ENCODE results near the gene DNAAF3. TPM values are rescaled to one million over a fixed set of nuclear protein-coding genes. Genes with fewer than 3 reads are reported as not detected.
"Not testable (repeated sequence)": the region's sequence is repeated elsewhere in the genome, so short reads cannot be mapped to it uniquely, and the experiment has no call there.

DNAAF3 gene
- total and polyA plus RNA-seq, 2 donors from 2014 or later, result 5.1 to 11.4 TPM

- TF ChIP-seq CTCF (IDR thresholded peaks at IDR 0.05; ENCODE audit: borderline replicate concordance, extremely low read depth, insufficient read depth), result no peak
- Histone ChIP-seq H3K27me3 (ENCODE audit: control insufficient read depth, insufficient read depth, low read length) (peaks cover 2% of the 10 kb centered on the region), H3K9me3 (ENCODE audit: control insufficient read depth in 2 of 3, insufficient read depth in 1 of 3, low read length in 3 of 3) (peaks cover 0 to 5% (median 0%) of the 10 kb centered on the region in 3 donors), H3K27ac (ENCODE audit: low read depth in 2 of 2, low read length in 2 of 2) (no peak overlapping the region), H3K4me3 (ENCODE audit: low read length in 3 of 3) (no peak overlapping the region), H3K4me1 (ENCODE audit: control insufficient read depth in 2 of 3, insufficient read depth in 2 of 3, low read depth in 1 of 3, low read length in 3 of 3) (no peaks in the 10 kb centered on the region), H3K9ac (ENCODE audit: low read length in 3 of 3) (no peak overlapping the region), H3K36me3 (ENCODE audit: control insufficient read depth in 2 of 3, insufficient read depth in 3 of 3, low read length in 3 of 3) (no peaks in the 10 kb centered on the region)
- FAIRE-seq (no peak), DNase-seq (peak; percentile 77 to 91 (median 83))
- intact Hi-C loops (cut with DNase I), result loop anchor here (10.0 kb wide), 1 partner anchor 268 kb away; no protein-coding TSS in a partner anchor
Observed at GRCh38 chr19:55156202-55157063, 10.0 kb downstream of the DNAAF3 start.

GRCh38 chr19:55155784-55156183, 10.6 kb downstream of the DNAAF3 start:
- H3K27me3 ChIP-seq (ENCODE audit: control insufficient read depth, insufficient read depth, low read length); H3K36me3 ChIP-seq (ENCODE audit: control insufficient read depth in 2 of 3, insufficient read depth in 3 of 3, low read length in 3 of 3); H3K27ac ChIP-seq (ENCODE audit: low read depth in 2 of 2, low read length in 2 of 2); H3K9me3 ChIP-seq (ENCODE audit: control insufficient read depth in 2 of 3, insufficient read depth in 1 of 3, low read length in 3 of 3); H3K9ac ChIP-seq (ENCODE audit: low read length in 3 of 3); DNase-seq; H3K4me3 ChIP-seq (ENCODE audit: low read length in 3 of 3); H3K4me1 ChIP-seq (ENCODE audit: control insufficient read depth in 2 of 3, insufficient read depth in 2 of 3, low read depth in 1 of 3, low read length in 3 of 3); FAIRE-seq: not testable (repeated sequence)
- intact Hi-C loops (cut with DNase I), result loop anchor here (10.0 kb wide), 1 partner anchor 269 kb away; no protein-coding TSS in a partner anchor

- H3K4me3 ChIP-seq (ENCODE audit: low read length in 3 of 3), result no peak overlapping the region
- no peaks in the 10 kb centered on the region for H3K4me1 ChIP-seq (ENCODE audit: control insufficient read depth in 2 of 3, insufficient read depth in 2 of 3, low read depth in 1 of 3, low read length in 3 of 3)
- H3K9me3 ChIP-seq (ENCODE audit: control insufficient read depth in 2 of 3, insufficient read depth in 1 of 3, low read length in 3 of 3), result peaks cover 0 to 5% (median 0%) of the 10 kb centered on the region in 3 donors
- DNase-seq (no peak), FAIRE-seq (no peak)
- no peaks in the 10 kb centered on the region for H3K36me3 ChIP-seq (ENCODE audit: control insufficient read depth in 2 of 3, insufficient read depth in 3 of 3, low read length in 3 of 3)
- no peak for TF ChIP-seq CTCF (IDR thresholded peaks at IDR 0.05; ENCODE audit: borderline replicate concordance, extremely low read depth, insufficient read depth)
- H3K9ac ChIP-seq (ENCODE audit: low read length in 3 of 3), result no peak overlapping the region
- H3K27ac ChIP-seq (ENCODE audit: low read depth in 2 of 2, low read length in 2 of 2), result no peak overlapping the region
- intact Hi-C loops (cut with DNase I), result loop anchor here (10.0 kb wide), 1 partner anchor 271 kb away; no protein-coding TSS in a partner anchor
- peaks cover 5% of the 10 kb centered on the region for H3K27me3 ChIP-seq (ENCODE audit: control insufficient read depth, insufficient read depth, low read length)
Observed at GRCh38 chr19:55153652-55154264, 12.7 kb downstream of the DNAAF3 start.

GRCh38 chr19:55152017-55152416, 14.4 kb downstream of the DNAAF3 start:
- H3K27ac ChIP-seq (ENCODE audit: low read depth in 2 of 2, low read length in 2 of 2), result no peak overlapping the region
- FAIRE-seq (no peak), DNase-seq (no peak)
- no peaks in the 10 kb centered on the region for H3K36me3 ChIP-seq (ENCODE audit: control insufficient read depth in 2 of 3, insufficient read depth in 3 of 3, low read length in 3 of 3)
- H3K4me3 ChIP-seq (ENCODE audit: low read length in 3 of 3), result no peak overlapping the region
- no peak for TF ChIP-seq CTCF (IDR thresholded peaks at IDR 0.05; ENCODE audit: borderline replicate concordance, extremely low read depth, insufficient read depth)
- H3K9me3 ChIP-seq (ENCODE audit: control insufficient read depth in 2 of 3, insufficient read depth in 1 of 3, low read length in 3 of 3), result peaks cover 0 to 5% (median 0%) of the 10 kb centered on the region in 3 donors
- H3K27me3 ChIP-seq (ENCODE audit: control insufficient read depth, insufficient read depth, low read length), result peaks cover 5% of the 10 kb centered on the region
- intact Hi-C loops (cut with DNase I), result loop anchor here (10.0 kb wide), 1 partner anchor 273 kb away; no protein-coding TSS in a partner anchor
- no peaks in the 10 kb centered on the region for H3K4me1 ChIP-seq (ENCODE audit: control insufficient read depth in 2 of 3, insufficient read depth in 2 of 3, low read depth in 1 of 3, low read length in 3 of 3)
- no peak overlapping the region for H3K9ac ChIP-seq (ENCODE audit: low read length in 3 of 3)
